GM18861 (cell line): ENCODE data around the gene ALDH3A2.
"Not testable (repeated sequence)": the region's sequence is repeated elsewhere in the genome, so short reads cannot be mapped to it uniquely, and the experiment has no call there.

Source experiments
- ATAC-seq: cut with Tn5 transposase; IDR thresholded peaks from one replicate; pipeline ENCODE4 v1.9.1; 2021; ENCODE audit not compliant: unreplicated experiment

ALDH3A2 gene

DNA sequence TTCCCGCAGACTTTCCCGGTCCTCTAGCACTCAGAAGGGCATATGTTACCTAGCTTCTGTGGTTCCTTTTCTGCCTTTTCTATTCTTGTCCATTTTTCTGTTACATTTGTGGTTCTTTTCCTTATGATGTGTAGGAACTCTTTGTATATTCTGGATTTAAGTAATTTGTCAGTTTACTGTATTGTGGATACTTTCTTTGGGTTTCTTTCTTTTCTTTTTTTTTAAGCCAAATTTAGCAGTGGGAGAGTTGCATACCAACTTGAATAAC lies 657 bp downstream of the ALDH3A2 start:
- ATAC-seq, result no peak

DNA sequence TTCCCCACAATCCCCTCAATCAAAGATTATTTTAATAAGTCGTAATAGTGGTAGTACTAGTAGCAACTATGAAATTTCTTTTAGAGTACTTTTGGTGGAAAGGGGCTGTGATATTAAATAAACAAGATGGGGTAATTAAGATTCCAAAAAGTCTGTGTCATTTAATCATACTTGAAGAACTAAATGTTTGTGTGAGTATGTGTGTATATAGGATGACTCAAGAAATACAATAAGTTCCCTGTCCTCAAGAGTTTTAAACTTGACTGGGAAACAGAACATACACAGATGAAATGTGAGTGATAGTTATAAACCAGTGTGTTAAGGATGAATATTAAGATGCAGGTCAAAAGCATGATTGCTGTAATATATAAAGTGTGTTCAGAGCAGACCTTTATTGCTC lies 2.3 kb downstream of the ALDH3A2 start:
- no peak for ATAC-seq

DNA sequence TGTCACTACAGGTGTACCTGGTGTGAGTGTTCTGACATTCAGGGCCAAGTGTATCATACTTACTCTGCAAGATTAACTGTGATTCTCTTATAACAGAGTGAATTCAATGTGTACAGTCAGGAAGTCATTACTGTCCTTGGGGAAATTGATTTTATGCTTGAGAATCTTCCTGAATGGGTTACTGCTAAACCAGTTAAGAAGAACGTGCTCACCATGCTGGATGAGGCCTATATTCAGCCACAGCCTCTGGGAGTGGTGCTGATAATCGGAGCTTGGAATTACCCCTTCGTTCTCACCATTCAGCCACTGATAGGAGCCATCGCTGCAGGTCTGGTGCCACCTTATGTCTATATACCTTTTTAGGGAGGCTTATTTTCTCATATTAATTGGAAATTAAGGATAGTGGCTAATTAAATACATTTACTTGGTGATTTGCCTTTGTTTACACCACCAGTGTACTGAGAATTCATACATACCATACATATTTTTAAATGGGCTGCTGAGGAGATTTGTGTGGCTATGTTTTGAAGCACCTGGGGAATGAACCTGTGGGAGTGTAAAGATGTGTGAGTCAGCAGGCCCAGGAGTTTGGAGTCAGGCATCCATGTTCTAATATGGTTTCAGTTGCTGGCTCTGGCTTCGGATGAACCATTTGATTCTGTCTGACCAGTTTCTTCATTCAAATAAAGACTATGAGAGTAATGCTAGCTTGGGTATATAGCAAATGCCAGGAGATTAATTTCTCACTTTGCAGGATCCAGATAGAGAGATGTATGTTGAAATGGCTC lies 3.1 kb downstream of the ALDH3A2 start:
- ATAC-seq, result no peak

DNA sequence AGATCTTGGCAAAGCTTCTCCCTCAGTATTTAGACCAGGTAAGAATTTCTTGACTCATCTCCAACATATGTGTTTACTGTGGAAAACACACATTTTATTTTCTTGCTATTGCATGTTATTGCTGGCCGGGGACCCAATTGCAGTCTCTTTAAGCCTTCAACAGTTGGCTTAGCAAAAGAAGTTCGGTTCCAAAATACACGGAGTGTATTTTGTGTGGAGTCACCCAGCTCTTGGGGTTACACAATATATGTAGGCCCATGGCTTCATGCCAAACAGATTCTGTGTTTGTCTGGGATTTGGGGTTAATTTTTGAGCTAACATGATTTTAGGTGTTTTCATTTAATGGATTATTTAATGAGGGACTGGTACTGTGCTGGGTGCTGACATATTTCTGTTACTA lies 4.0 kb downstream of the ALDH3A2 start:
- no peak for ATAC-seq

DNA sequence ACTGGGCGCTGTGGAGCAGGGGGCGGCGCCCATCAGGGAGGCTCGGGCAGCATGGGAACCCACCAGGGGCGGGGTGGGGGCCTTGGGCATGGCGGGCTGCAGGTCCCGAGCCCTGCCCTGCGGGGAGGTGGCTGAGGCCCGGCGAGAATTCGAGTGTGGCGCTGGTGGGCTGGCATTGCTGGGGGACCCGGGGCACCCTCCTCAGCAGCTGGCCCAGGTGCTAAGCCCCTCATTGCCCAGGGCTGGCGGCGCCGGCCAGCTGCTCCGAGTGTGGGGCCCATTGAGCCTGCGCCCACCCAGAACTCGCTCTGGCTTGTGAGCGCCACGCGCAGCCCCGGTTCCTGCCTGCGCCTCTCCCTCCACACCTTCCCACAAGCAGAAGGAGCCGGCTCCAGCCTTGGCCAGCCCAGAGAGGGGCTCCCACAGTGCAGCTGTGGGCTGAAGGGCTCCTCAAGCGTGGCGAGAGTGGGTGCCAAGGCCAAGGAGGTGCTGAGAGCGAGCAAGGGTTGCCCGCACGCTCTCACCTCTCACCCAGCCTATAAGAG lies 5.9 kb downstream of the ALDH3A2 start:
- ATAC-seq, result no peak

DNA sequence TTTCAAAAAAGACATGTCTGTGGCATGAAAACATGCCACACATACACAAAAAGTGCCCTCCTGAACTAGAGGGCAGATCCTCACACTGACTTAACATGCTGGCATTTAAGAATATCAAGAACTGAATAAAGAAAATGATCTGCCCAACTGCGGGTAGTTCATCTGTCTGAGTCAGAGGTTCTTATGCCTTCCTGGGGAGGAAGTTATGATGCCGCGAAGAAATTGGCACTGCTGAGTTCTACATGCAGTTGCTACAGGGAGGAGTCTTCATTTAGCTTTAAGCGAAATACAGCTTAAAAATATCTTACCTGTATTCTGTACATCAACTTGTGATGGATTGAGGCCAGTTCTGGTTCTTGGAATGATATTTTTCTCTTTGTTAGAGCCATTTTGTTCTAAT lies 6.3 kb downstream of the ALDH3A2 start:
- ATAC-seq, result no peak

DNA sequence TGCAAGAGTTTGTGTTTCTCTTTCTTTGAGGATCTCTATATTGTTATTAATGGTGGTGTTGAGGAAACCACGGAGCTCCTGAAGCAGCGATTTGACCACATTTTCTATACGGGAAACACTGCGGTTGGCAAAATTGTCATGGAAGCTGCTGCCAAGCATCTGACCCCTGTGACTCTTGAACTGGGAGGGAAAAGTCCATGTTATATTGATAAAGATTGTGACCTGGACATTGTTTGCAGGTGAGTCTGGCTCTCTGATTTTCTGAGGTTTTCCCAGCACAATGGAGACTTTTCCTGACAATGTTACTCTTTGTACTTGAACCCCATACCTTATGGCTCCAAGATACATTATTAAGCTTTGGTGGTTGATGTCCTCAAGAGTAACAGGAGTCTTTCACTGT lies 7.8 kb downstream of the ALDH3A2 start:
- ATAC-seq, result no peak

DNA sequence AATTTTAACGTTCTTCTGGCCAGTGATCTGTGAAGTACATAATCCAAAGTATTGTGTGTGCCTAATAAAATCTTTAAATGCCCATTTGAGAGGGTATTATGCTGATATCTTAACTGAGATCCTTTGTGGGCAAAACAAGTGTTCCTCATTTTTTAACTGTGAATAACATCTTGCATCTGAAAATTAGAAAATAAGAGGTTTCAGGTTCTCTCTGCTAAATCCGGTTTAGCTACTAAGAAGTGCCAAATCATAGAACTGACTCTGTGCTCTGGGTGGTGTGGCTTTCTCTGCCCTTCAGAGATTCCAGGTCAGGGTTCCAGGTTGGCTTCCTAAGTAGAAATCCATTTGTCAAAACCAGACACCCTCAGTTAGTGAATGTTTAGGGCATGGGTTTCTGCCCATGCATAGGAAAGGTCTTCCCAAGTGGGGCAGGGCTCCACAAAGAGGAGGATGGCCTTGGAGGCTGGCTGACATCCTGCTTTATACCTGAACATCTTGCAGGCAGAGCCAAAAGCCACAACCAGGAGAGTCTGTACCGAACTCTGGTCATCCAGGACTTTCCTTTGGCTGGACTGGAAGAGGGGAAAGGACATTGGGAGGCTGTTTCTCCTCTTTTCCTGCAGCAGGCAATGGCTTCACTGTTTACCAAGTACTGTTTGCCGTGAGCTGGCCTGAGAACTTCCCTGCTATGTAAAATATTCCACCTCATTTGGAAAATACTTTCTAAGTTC lies 8.5 kb downstream of the ALDH3A2 start:
- ATAC-seq, result no peak

DNA sequence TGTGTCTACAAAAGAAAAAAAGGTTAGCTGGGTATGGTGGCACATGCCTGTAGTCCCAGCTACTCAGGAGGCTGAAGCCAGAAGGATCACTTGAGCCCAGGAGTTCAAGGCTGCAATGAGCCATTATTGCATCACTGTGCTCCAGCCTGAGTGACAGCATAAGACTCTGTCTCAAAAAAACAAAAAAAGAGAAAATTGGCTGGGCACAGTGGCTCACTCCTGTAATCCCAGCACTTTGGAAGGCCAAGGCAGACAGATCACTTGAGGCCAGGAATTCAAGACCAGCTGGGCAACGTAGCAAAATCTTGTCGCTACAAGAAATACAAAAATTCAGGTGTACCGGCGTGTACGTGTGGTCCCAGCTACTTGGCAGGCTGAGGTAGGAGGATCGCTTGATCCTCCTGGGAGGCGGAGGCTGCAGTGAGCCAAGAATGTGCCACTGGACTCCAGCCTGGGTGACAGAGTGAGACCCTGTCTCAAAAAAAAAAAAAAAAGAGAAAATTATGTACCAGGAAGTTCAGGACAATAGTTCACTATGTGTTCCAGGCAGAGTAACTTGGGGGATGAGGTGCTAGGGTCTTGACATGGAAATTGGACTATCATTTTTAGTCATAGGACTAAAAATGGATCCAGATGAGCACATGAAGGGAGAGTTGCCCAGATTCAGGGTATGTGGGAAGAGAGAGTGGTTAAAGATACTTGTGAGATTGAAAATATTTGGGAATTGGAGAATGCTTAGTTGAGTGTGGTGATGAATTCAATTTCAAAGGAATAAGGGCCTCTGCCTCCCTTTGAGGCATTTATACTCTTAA lies 11.0 kb downstream of the ALDH3A2 start:
- ATAC-seq, result no peak

DNA sequence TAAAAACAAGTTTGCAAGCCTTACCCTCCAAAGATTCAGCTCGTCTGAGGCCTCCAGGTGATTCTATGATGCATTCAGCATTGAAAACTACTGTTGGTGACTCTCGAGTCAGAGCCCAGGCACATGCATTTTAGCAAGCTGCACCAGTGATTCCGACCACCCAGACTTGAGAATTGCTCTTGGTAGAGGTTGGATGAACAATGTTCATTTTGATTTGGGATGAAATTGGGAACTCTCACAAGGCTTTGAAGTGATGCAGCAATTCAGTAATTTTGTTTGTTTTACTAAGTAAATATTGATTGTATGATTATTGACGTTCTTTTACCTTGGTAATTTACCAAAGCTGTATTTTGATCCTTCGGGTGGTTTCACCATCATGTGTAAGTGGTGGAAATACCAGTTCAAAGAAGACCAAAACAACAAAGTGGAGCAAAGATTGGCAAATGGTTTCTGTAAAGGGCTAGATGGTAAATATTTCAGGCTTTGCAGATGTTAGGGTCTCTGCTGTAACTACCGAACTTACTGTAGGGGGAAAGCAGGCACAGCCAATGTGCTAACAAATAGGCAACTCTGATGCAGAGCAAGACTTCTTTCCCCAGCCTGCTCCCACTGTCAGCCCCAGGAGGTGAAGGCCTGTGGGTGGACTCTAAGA lies 11.8 kb downstream of the ALDH3A2 start:
- ATAC-seq, result no peak

DNA sequence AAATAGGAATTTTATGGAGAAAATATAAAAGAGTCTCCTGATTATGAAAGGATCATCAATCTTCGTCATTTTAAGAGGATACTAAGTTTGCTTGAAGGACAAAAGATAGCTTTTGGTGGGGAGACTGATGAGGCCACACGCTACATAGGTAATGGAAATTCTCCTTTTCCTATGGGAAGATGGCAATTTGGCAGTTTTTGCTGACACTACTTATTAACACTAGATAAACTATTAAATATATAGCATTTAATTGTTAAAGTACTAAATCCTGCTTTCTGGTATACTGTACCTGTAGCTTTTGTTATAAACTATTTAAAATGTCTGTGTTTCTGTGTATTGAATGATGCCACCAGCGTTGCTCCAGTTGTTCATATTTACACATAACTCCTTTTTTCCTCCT lies 12.6 kb downstream of the ALDH3A2 start:
- ATAC-seq, result no peak

DNA sequence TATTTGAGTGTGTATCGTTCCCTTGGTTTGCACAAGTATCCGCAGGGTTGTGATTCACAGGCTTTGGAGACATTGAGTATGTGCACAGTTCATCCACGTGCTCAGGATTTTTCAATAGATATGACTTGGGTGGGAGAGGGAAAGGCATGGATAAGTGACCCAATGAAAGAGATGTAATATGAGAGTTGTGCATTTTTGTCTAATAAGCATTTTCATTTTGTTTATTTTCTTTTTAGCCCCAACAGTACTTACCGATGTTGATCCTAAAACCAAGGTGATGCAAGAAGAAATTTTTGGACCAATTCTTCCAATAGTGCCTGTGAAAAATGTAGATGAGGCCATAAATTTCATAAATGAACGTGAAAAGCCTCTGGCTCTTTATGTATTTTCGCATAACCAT lies 14.5 kb downstream of the ALDH3A2 start:
- no peak for ATAC-seq

DNA sequence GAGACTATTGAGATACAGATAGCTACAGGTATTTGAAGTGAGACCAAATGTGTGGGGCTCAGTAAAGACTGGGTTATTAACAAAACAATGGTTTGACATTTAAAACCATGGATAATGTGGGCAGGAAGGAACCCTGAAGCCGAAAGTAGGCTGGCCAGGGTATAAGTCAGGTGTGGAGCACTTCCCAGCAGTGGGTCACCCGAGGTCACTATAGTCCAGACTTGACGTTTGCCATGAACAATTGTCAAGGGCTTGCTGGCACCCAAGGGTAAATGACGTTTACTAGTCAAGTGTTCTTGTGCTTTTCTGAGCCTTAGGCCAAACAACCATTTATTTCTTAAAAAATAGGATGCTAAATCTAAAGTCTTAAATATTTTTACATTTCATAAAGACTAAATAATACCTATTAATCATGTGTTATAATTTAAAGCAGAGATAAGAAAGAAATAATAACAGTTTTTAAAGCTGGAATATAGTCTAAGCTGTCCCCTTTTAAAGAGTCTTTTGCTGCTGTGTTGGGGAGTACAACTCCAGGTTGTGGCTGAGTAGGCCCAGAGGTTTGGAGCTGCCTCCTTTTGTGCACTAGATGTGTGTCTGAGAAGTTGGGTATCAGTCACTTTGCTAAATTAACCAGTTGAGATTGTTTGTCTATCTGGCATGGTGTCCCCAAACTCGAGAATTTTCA lies 15.7 kb downstream of the ALDH3A2 start:
- ATAC-seq, result no peak

DNA sequence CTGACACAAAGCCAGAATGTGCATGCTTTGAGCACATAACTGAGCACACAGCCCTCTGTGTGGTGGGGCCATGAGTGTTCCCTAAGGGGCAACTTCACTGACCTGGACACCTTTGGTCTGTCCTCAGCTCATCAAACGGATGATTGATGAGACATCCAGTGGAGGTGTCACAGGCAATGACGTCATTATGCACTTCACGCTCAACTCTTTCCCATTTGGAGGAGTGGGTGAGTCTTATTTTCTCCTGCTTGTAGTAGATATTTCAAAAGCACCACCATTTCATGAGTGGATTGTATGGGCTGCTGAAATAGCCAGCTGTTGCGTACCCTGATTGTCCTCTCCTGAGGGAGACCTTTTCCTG lies 16.2 kb downstream of the ALDH3A2 start:
- ATAC-seq, result no peak

DNA sequence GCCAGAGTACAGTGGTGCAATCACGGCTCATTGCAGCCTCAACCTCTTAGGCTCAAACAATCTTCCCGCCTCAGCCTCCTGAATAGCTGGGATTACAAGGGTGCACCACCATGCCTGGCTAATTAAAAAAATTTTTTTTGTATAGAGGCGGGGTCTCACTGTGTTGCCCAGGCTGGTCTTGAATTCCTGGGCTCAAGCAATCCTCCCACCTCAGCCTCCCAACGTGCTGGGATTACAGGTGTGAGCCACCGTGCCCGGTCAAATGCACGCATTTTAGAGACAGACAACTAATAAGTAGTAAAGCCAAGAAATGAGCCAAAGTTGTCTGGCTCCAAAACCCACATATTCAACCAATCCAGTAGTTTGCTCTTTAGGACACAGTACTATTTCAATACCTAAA lies 21.1 kb downstream of the ALDH3A2 start:
- not testable (repeated sequence) for ATAC-seq

DNA sequence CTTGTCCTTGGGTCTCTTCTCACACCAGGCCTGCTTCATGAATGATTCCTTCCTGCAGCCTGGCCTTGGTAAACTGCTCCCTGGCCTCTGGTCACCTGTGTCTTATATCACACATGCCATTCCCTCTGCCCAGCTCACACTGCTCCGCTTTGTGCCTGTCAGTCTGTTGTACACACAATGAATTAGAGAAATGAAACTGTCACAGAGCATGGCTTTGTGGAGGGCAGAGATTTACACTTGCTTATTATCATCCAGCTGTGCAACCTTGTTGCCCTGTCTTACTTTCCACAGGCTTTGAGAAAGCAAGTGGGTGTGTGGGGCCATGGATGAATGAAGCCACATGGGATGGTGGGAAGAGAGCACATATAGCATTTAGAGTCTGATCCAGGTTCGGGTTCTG lies 22.4 kb downstream of the ALDH3A2 start:
- ATAC-seq, result no peak

DNA sequence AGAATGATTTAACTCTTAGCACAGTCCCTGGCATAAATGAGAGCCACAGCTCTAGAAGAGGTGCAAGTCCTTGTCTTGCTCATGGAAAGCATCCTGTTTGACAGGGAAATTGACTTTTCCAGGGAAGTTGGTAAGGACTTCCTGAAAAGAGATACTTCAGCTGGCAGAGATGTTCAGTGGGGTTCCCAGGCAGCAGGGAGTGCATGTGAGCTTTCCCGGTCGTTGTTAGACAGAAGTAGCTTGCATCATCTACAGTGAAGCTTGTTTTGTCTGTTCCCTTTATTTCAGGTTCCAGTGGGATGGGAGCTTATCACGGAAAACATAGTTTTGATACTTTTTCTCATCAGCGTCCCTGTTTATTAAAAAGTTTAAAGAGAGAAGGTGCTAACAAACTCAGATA lies 22.9 kb downstream of the ALDH3A2 start:
- ATAC-seq, result no peak

DNA sequence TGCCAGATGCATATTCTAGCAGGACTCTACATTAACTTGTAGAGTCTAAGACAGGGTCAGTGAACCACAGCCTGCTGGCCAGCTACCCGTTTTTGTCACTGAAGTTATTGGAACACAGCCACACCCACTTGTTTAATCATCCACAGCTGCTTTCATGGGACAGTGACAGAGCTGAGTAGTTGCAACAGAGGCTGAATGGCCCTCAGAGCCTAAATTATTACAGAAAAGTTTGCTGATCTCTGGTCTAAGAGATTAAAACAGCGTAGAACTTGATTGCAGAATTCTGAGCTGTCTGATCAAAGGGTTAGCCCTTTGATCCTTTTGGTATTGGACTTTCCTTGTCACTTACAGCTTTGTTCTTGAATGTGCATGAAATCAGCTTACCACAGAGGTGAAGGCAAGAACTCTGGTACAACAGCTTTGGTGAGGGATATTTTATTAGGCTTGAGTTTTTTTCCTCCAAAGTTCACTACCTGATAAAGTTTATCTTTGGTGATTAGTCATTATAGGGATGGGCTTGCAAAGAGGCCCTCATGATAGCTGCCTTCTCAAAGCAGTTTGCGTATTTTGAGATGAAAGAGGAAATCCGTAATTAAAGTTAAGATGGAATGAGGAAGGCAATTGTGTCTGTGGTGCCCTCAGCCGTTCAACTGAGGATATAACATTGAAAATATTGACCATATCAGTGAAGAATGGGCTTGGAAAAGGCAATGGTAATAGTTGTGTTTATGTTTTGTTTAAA lies 23.6 kb downstream of the ALDH3A2 start:
- ATAC-seq, result no peak

DNA sequence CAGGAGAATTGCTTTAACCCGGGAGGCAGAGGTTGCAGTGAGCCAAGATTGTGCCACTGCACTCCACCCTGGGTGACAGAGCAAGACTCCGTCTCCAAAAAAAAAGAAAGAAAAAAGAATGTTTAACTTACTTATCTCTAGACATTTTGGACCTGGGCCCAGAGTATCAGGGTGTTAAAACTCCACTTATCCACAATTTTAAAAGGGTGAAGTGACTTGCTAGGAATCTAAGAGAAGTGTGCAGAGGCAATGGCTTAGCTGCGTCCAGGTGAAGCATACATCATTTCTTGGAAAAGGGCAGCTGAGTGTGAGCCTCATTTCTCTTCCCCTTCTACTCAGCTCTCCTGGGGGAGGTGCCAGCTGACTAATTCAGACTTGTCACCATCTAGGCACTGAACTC lies 25.1 kb downstream of the ALDH3A2 start:
- ATAC-seq, result no peak

DNA sequence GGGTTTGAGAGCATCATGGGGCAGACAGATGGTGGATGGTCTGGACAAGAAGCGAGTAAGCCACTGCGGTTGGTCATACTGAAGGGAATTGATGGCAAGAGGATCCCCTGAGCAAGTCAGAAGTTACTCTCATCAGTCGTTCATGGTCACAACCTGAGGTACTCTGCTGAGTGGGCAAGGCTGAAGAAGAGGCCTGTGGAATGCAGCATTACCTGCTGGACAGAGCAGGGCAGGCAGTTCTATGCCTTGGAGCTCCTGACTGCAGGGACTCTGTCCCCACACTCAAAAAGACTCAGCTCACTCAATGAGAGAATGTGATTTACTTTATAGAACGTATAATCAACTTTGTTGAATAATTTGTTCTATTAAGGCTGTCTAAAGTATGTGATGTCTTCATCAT lies 28.3 kb downstream of the ALDH3A2 start:
- ATAC-seq, result no peak
